RWPE2 (cell line): Measurements from ENCODE around the gene CDC42SE2.

ENCODE experiments used
- ATAC-seq: fragments of 200-7000 bp; cut with Tn5 transposase; 3 replicates; pipeline ENCODE4 v1.9.1; 2021; ENCODE audit warnings: low read depth
- DNase-seq: peaks from one replicate; pipeline ENCODE4 v3.0.0-alpha.2; 2020; ENCODE audit warnings: low spot score
- H3K27ac ChIP-seq: fragments of 450-650 bp; 2 replicates; pipeline ENCODE4 v1.5.1; 2017; ENCODE audit warnings: mild to moderate bottlenecking; ENCODE audit not compliant: poor library complexity, severe bottlenecking
- H3K27me3 ChIP-seq: fragments of 250-450 bp; sonication (Bioruptor Pico); 2 replicates; pipeline ENCODE4 v1.5.1; 2021; ENCODE audit warnings: mild to moderate bottlenecking, moderate library complexity; ENCODE audit not compliant: insufficient read depth, poor library complexity, severe bottlenecking
- H3K36me3 ChIP-seq: fragments of 250-450 bp; sonication (Bioruptor Pico); 2 replicates; pipeline ENCODE4 v1.5.1; 2020; ENCODE audit warnings: low read depth, mild to moderate bottlenecking, moderate library complexity
- H3K4me1 ChIP-seq: fragments of 250-450 bp; sonication (Bioruptor Pico); 2 replicates; pipeline ENCODE4 v1.5.1; 2021; ENCODE audit warnings: mild to moderate bottlenecking, moderate library complexity; ENCODE audit not compliant: insufficient read depth, poor library complexity, severe bottlenecking
- H3K4me3 ChIP-seq: fragments of 250-450 bp; sonication (Bioruptor Pico); 2 replicates; pipeline ENCODE4 v1.5.1; 2021; ENCODE audit warnings: mild to moderate bottlenecking, moderate library complexity; ENCODE audit not compliant: severe bottlenecking
- H3K9me3 ChIP-seq: fragments of 250-450 bp; sonication (Bioruptor Pico); 2 replicates; pipeline ENCODE4 v1.5.1; 2021; ENCODE audit warnings: mild to moderate bottlenecking, moderate library complexity; ENCODE audit not compliant: severe bottlenecking
- CTCF ChIP-seq: fragments of 450-650 bp; IDR thresholded peaks from one replicate; pipeline ENCODE4 v1.5.1; 2017; ENCODE audit warnings: mild to moderate bottlenecking, moderate library complexity; ENCODE audit not compliant: poor library complexity, severe bottlenecking

The CDC42SE2 gene

GRCh38 chr5:131224387-131225201 lies 39.3 kb upstream of the CDC42SE2 start:
- no peaks in the 10 kb centered on the region for H3K9me3 ChIP-seq
- no peak for DNase-seq
- no peak for TF ChIP-seq CTCF
- H3K4me3 ChIP-seq: no peak overlapping the region
- no peak for ATAC-seq
- no peak overlapping the region for H3K27ac ChIP-seq
- H3K27me3 ChIP-seq: no peaks in the 10 kb centered on the region
- H3K4me1 ChIP-seq: peaks cover 10% of the 10 kb centered on the region
- no peaks in the 10 kb centered on the region for H3K36me3 ChIP-seq

- Histone ChIP-seq H3K27me3 (no peaks in the 10 kb centered on the region), H3K36me3 (no peaks in the 10 kb centered on the region), H3K27ac (no peak overlapping the region), H3K4me1 (peaks cover 8% of the 10 kb centered on the region), H3K4me3 (no peak overlapping the region), H3K9me3 (no peaks in the 10 kb centered on the region)
- no peak for TF ChIP-seq CTCF
- ATAC-seq (no peak), DNase-seq (no peak)
Measured at GRCh38 chr5:131225282-131225974, 38.4 kb upstream of the CDC42SE2 start.

- Histone ChIP-seq H3K27me3 (no peaks in the 10 kb centered on the region), H3K27ac (no peak overlapping the region), H3K4me1 (peaks cover 4% of the 10 kb centered on the region), H3K36me3 (no peaks in the 10 kb centered on the region), H3K9me3 (no peaks in the 10 kb centered on the region), H3K4me3 (no peak overlapping the region)
- no peak for ATAC-seq
- no peak for TF ChIP-seq CTCF
- no peak for DNase-seq
Measured at GRCh38 chr5:131226899-131227298, 37.0 kb upstream of the CDC42SE2 start.

GRCh38 chr5:131228646-131229045 lies 35.2 kb upstream of the CDC42SE2 start:
- no peaks in the 10 kb centered on the region for H3K27me3 ChIP-seq
- TF ChIP-seq CTCF: no peak
- no peaks in the 10 kb centered on the region for H3K36me3 ChIP-seq
- H3K4me1 ChIP-seq: no peaks in the 10 kb centered on the region
- no peak for DNase-seq
- ATAC-seq: no peak
- H3K27ac ChIP-seq: no peak overlapping the region
- H3K4me3 ChIP-seq: no peak overlapping the region
- H3K9me3 ChIP-seq: no peaks in the 10 kb centered on the region

GRCh38 chr5:131229623-131230022 lies 34.2 kb upstream of the CDC42SE2 start:
- Histone ChIP-seq H3K36me3 (no peaks in the 10 kb centered on the region), H3K27me3 (no peaks in the 10 kb centered on the region), H3K4me1 (no peaks in the 10 kb centered on the region), H3K27ac (no peak overlapping the region), H3K4me3 (no peak overlapping the region), H3K9me3 (no peaks in the 10 kb centered on the region)
- ATAC-seq: no peak
- DNase-seq: no peak
- no peak for TF ChIP-seq CTCF
